ENCODE data around the gene SNX25.

DNA sequence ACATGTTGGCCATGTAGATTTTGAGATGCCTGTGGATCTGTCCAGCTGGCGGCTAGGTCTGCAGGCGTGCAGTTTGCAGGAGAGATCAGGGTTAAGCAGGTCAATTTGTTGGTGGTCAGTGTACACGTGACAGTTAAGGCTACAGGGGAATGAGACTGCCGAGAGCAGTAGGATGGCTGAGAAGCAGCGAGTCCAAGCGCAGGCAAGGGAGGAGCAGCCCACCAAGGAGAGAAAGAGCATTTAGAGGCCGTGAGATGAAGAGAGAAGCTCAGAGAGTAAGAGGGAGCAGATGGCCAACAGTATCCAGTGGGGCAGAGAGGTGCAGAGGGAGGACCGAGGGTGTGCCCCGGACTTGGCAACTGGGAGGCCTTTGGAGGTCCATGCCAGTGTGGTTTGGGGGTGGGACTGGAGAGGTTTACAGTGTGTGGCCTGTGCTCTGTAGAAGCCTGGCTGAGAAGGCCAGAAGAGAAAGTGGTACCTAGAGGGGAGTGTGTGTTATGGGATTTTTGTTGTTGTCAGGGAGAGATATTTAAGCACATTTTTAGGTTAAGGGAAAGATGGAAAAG is 18.4 kb downstream of the SNX25 start:
- TF ChIP-seq, protein P1, sequence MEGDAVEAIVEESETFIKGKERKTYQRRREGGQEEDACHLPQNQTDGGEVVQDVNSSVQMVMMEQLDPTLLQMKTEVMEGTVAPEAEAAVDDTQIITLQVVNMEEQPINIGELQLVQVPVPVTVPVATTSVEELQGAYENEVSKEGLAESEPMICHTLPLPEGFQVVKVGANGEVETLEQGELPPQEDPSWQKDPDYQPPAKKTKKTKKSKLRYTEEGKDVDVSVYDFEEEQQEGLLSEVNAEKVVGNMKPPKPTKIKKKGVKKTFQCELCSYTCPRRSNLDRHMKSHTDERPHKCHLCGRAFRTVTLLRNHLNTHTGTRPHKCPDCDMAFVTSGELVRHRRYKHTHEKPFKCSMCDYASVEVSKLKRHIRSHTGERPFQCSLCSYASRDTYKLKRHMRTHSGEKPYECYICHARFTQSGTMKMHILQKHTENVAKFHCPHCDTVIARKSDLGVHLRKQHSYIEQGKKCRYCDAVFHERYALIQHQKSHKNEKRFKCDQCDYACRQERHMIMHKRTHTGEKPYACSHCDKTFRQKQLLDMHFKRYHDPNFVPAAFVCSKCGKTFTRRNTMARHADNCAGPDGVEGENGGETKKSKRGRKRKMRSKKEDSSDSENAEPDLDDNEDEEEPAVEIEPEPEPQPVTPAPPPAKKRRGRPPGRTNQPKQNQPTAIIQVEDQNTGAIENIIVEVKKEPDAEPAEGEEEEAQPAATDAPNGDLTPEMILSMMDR (IDR thresholded peaks at IDR 0.05; ENCODE audit: low read length): no peak
- no peak for TF ChIP-seq EZH2 (IDR thresholded peaks at IDR 0.05; ENCODE audit: borderline replicate concordance, low read length)
